Ishikawa (cell line): ENCODE results near the gene SERGEF.

Experiments
- EGR1 ChIP-seq: IDR thresholded peaks from 2 replicates; pipeline ENCODE4 v1.6.1; 2012
- EP300 ChIP-seq: IDR thresholded peaks from 2 replicates; pipeline ENCODE4 v1.6.1; 2012; ENCODE audit warnings: borderline replicate concordance
- FOXM1 ChIP-seq: IDR thresholded peaks from 2 replicates; pipeline ENCODE4 v1.6.1; 2012; ENCODE audit warnings: low read depth, borderline replicate concordance
- MAX ChIP-seq: IDR thresholded peaks from 2 replicates; pipeline ENCODE4 v1.6.1; 2012
- NFIC ChIP-seq: IDR thresholded peaks from 2 replicates; pipeline ENCODE4 v1.6.1; 2012
- RAD21 ChIP-seq: IDR thresholded peaks from 2 replicates; pipeline ENCODE4 v1.6.1; 2012; ENCODE audit warnings: low read depth
- TAF1 ChIP-seq: IDR thresholded peaks from 2 replicates; pipeline ENCODE4 v1.6.1; 2012; ENCODE audit warnings: low read depth, mild to moderate bottlenecking
- TEAD4 ChIP-seq: IDR thresholded peaks from 2 replicates; pipeline ENCODE4 v1.6.1; 2012
- USF1 ChIP-seq: IDR thresholded peaks from 2 replicates; pipeline ENCODE4 v1.6.1; 2012
- YY1 ChIP-seq: IDR thresholded peaks from 2 replicates; pipeline ENCODE4 v1.6.1; 2012; ENCODE audit warnings: low read depth
- TF ChIP-seq, protein P1 (sequence below): IDR thresholded peaks from 2 replicates; pipeline ENCODE4 v1.6.1; 2012; ENCODE audit warnings: low read depth, mild to moderate bottlenecking

- no peak for TF ChIP-seq EP300
- no peak for TF ChIP-seq RAD21
- TF ChIP-seq FOXM1, result no peak
- no peak for TF ChIP-seq MAX
- no peak for TF ChIP-seq YY1
- no peak for TF ChIP-seq TAF1
- no peak for TF ChIP-seq USF1
- TF ChIP-seq EGR1, result no peak
- TF ChIP-seq, protein P1, sequence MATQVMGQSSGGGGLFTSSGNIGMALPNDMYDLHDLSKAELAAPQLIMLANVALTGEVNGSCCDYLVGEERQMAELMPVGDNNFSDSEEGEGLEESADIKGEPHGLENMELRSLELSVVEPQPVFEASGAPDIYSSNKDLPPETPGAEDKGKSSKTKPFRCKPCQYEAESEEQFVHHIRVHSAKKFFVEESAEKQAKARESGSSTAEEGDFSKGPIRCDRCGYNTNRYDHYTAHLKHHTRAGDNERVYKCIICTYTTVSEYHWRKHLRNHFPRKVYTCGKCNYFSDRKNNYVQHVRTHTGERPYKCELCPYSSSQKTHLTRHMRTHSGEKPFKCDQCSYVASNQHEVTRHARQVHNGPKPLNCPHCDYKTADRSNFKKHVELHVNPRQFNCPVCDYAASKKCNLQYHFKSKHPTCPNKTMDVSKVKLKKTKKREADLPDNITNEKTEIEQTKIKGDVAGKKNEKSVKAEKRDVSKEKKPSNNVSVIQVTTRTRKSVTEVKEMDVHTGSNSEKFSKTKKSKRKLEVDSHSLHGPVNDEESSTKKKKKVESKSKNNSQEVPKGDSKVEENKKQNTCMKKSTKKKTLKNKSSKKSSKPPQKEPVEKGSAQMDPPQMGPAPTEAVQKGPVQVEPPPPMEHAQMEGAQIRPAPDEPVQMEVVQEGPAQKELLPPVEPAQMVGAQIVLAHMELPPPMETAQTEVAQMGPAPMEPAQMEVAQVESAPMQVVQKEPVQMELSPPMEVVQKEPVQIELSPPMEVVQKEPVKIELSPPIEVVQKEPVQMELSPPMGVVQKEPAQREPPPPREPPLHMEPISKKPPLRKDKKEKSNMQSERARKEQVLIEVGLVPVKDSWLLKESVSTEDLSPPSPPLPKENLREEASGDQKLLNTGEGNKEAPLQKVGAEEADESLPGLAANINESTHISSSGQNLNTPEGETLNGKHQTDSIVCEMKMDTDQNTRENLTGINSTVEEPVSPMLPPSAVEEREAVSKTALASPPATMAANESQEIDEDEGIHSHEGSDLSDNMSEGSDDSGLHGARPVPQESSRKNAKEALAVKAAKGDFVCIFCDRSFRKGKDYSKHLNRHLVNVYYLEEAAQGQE, result no peak
- TF ChIP-seq TEAD4, result no peak
- no peak for TF ChIP-seq NFIC
These were observed 3.9 kb upstream of the SERGEF start for GRCh38 chr11:18016789-18017188.
